ENCODE data around the gene VWC2L.

Gene VWC2L

GRCh38 chr2:214395040-214395439, 15.8 kb upstream of the VWC2L start:
- DNase-seq (ENCODE audit: low read depth) = no peak
- no peak overlapping the region for H3K4me3 ChIP-seq (ENCODE audit: control insufficient read depth, low read depth, low read length)
- no peak for TF ChIP-seq CTCF (IDR thresholded peaks at IDR 0.05; ENCODE audit: control insufficient read depth, insufficient read depth, low read depth, low read length, missing control alignments)

- H3K4me3 ChIP-seq (ENCODE audit: control insufficient read depth, low read depth, low read length) = no peak overlapping the region
- no peak for TF ChIP-seq CTCF (IDR thresholded peaks at IDR 0.05; ENCODE audit: control insufficient read depth, insufficient read depth, low read depth, low read length, missing control alignments)
- DNase-seq (ENCODE audit: low read depth) = no peak
Observed at GRCh38 chr2:214401580-214401979, 9.3 kb upstream of the VWC2L start.

GRCh38 chr2:214410128-214410775, 602 bp upstream of the VWC2L start:
- no peak for DNase-seq (ENCODE audit: low read depth)
- no peak for TF ChIP-seq CTCF (IDR thresholded peaks at IDR 0.05; ENCODE audit: control insufficient read depth, insufficient read depth, low read depth, low read length, missing control alignments)
- no peak overlapping the region for H3K4me3 ChIP-seq (ENCODE audit: control insufficient read depth, low read depth, low read length)

- no peak for TF ChIP-seq CTCF (IDR thresholded peaks at IDR 0.05; ENCODE audit: control insufficient read depth, insufficient read depth, low read depth, low read length, missing control alignments)
- DNase-seq (ENCODE audit: low read depth) = no peak
- no peak overlapping the region for H3K4me3 ChIP-seq (ENCODE audit: control insufficient read depth, low read depth, low read length)
Observed at GRCh38 chr2:214412679-214413078, 1.8 kb downstream of the VWC2L start.

- DNase-seq (ENCODE audit: low read depth) = no peak
- TF ChIP-seq CTCF (IDR thresholded peaks at IDR 0.05; ENCODE audit: control insufficient read depth, insufficient read depth, low read depth, low read length, missing control alignments) = no peak
- H3K4me3 ChIP-seq (ENCODE audit: control insufficient read depth, low read depth, low read length) = no peak overlapping the region
Observed at GRCh38 chr2:214436470-214436869, 25.6 kb downstream of the VWC2L start.

- TF ChIP-seq CTCF (IDR thresholded peaks at IDR 0.05; ENCODE audit: control insufficient read depth, insufficient read depth, low read depth, low read length, missing control alignments) = no peak
- DNase-seq (ENCODE audit: low read depth) = no peak
- H3K4me3 ChIP-seq (ENCODE audit: control insufficient read depth, low read depth, low read length) = no peak overlapping the region
Observed at GRCh38 chr2:214450118-214450894, 39.5 kb downstream of the VWC2L start.
